Peyer's patch (tissue), 4 donors: ENCODE results near the gene RHBDF2. TPM values are rescaled to one million over a fixed set of nuclear protein-coding genes. Genes with fewer than 3 reads are reported as not detected.

Experiments
- DNase-seq, 3 donors: peaks; one replicate each; pipeline ENCODE4 v3.0.0-alpha.2; 2017 to 2019
- H3K27ac ChIP-seq, 4 donors: fragments of 200-600 bp; sonication (generic); one replicate each; pipeline ENCODE4 v1.5.1; 2016 to 2019
- H3K27me3 ChIP-seq, 2 donors: fragments of 200-600 bp; sonication (generic); one replicate each; pipeline ENCODE4 v1.5.1; 2019
- H3K36me3 ChIP-seq, 3 donors: fragments of 200-600 bp; sonication (generic); one replicate each; pipeline ENCODE4 v1.5.1; 2016 to 2019
- H3K4me1 ChIP-seq, 4 donors: fragments of 200-600 bp; sonication (generic); one replicate each; pipeline ENCODE4 v1.5.1; 2016 to 2019
- H3K4me3 ChIP-seq, 4 donors: fragments of 200-600 bp; sonication (generic); 1 replicate in 3 of 4; 2 replicates in 1 of 4; pipeline ENCODE4 v1.5.1; 2016 to 2019; ENCODE audit warnings: mild to moderate bottlenecking in 1 of 4
- H3K9me3 ChIP-seq, 4 donors: fragments of 200-600 bp; sonication (generic); one replicate each; pipeline ENCODE4 v1.5.1; 2016 to 2019; ENCODE audit warnings: mild to moderate bottlenecking in 1 of 4
- CTCF ChIP-seq, 6 experiments: fragments of 450-650 bp in 4 of 6; fragments of 200-600 bp in 2 of 6; sonication (generic) in 1 of 6; IDR thresholded peaks; one replicate each; pipeline ENCODE4 v1.5.1; 2017 to 2019; ENCODE audit warnings: antibody characterized with exemption in 6 of 6, mild to moderate bottlenecking in 3 of 6, moderate library complexity in 1 of 6
- POLR2A ChIP-seq, 2 donors: fragments of 450-650 bp; IDR thresholded peaks; one replicate each; pipeline ENCODE4 v1.5.1; 2017; ENCODE audit warnings: antibody characterized with exemption in 2 of 2, mild to moderate bottlenecking in 2 of 2, moderate library complexity in 2 of 2
- total RNA-seq, 4 donors: library from RNA; depleted of rRNA; stranded (reverse); fragments of >200 nt; gene quantifications; one replicate each; pipeline ENCODE4 v1.1.0, GENCODE V29; 2016

The RHBDF2 gene
- total RNA-seq, 4 donors from 2014 or later = 8.8 to 225 (median 33.0) TPM

- H3K4me1 ChIP-seq = peaks cover 0 to 52% (median 4%) of the 10 kb centered on the region in 4 donors
Observed at GRCh38 chr17:76543482-76543825, 42.2 kb upstream of the RHBDF2 start.

GRCh38 chr17:76542984-76543383 is 41.8 kb upstream of the RHBDF2 start:
- no peak for TF ChIP-seq CTCF (IDR thresholded peaks at IDR 0.05)
- no peak for TF ChIP-seq POLR2A (IDR thresholded peaks at IDR 0.05)

More at GRCh38 chr17:76543482-76543825, 42.2 kb upstream of the RHBDF2 start:
- no peak overlapping the region for H3K27ac ChIP-seq
- no peaks in the 10 kb centered on the region for H3K36me3 ChIP-seq
- no peak for TF ChIP-seq POLR2A (IDR thresholded peaks at IDR 0.05)
- peaks cover 0 to 3% of the 10 kb centered on the region in 2 donors for H3K27me3 ChIP-seq
- no peak overlapping the region for H3K4me3 ChIP-seq
- DNase-seq = no peak
- no peaks in the 10 kb centered on the region for H3K9me3 ChIP-seq

GRCh38 chr17:76542566-76542971 is 41.3 kb upstream of the RHBDF2 start:
- no peak for DNase-seq
- peaks cover 0 to 61% (median 9%) of the 10 kb centered on the region in 4 donors for H3K4me1 ChIP-seq
- no peaks in the 10 kb centered on the region for H3K9me3 ChIP-seq
- no peak for TF ChIP-seq POLR2A (IDR thresholded peaks at IDR 0.05)
- TF ChIP-seq CTCF (IDR thresholded peaks at IDR 0.05) = no peak
- H3K27ac ChIP-seq = no peak overlapping the region
- H3K27me3 ChIP-seq = peaks cover 0 to 12% of the 10 kb centered on the region in 2 donors
- H3K4me3 ChIP-seq = no peak overlapping the region
- no peaks in the 10 kb centered on the region for H3K36me3 ChIP-seq

More at GRCh38 chr17:76542984-76543383, 41.8 kb upstream of the RHBDF2 start:
- no peak for DNase-seq
- Histone ChIP-seq H3K27ac (no peak overlapping the region), H3K4me3 (no peak overlapping the region), H3K27me3 (peaks cover 0 to 8% of the 10 kb centered on the region in 2 donors), H3K9me3 (no peaks in the 10 kb centered on the region), H3K36me3 (no peaks in the 10 kb centered on the region), H3K4me1 (peaks cover 0 to 57% (median 6%) of the 10 kb centered on the region in 4 donors)

GRCh38 chr17:76541739-76542454 is 40.7 kb upstream of the RHBDF2 start:
- Histone ChIP-seq H3K4me1 (peaks cover 0 to 60% (median 7%) of the 10 kb centered on the region in 4 donors), H3K36me3 (no peaks in the 10 kb centered on the region), H3K27me3 (peaks cover 0 to 16% of the 10 kb centered on the region in 2 donors), H3K4me3 (no peak overlapping the region), H3K27ac (no peak overlapping the region), H3K9me3 (no peaks in the 10 kb centered on the region)
- TF ChIP-seq CTCF (IDR thresholded peaks at IDR 0.05) (no peak), POLR2A (IDR thresholded peaks at IDR 0.05) (no peak)
- DNase-seq = no peak

- Histone ChIP-seq H3K4me3 (peak overlapping the region in 2 of 4 donors; percentile 39 to 48), H3K27me3 (peaks cover 0 to 16% of the 10 kb centered on the region in 2 donors), H3K9me3 (no peaks in the 10 kb centered on the region), H3K27ac (peak overlapping the region in 3 of 4 donors; percentile 52 to 66 (median 54)), H3K36me3 (no peaks in the 10 kb centered on the region), H3K4me1 (peaks cover 0 to 47% (median 7%) of the 10 kb centered on the region in 4 donors)
- DNase-seq = peak; percentile 54 to 90 (median 82)
- peak in 3 of 6 experiments; percentile 23 to 26 (median 23) for TF ChIP-seq CTCF (IDR thresholded peaks at IDR 0.05)
- TF ChIP-seq POLR2A (IDR thresholded peaks at IDR 0.05) = no peak
Observed at GRCh38 chr17:76540381-76541300, 39.4 kb upstream of the RHBDF2 start.
